GM20000 (cell line): ENCODE results near the gene MYO15A.

Experiments used
- DNase-seq: peaks from one replicate; pipeline ENCODE4 v3.0.0; 2012; ENCODE audit warnings: low spot score
- CTCF ChIP-seq: IDR thresholded peaks from 2 replicates; pipeline ENCODE4 v1.5.1; 2012; ENCODE audit warnings: mild to moderate bottlenecking, control low read depth; ENCODE audit errors: extremely low read depth, missing control alignments

The MYO15A gene

GRCh38 chr17:18173740-18174139 lies 65.2 kb downstream of the MYO15A start:
- DNase-seq, result no peak
- TF ChIP-seq CTCF, result no peak

GRCh38 chr17:18176176-18176575 lies 67.6 kb downstream of the MYO15A start:
- DNase-seq, result no peak
- no peak for TF ChIP-seq CTCF

- no peak for TF ChIP-seq CTCF
- no peak for DNase-seq
Observed at GRCh38 chr17:18177133-18177532, 68.6 kb downstream of the MYO15A start.

- DNase-seq, result no peak
- no peak for TF ChIP-seq CTCF
Observed at GRCh38 chr17:18177722-18178121, 69.2 kb downstream of the MYO15A start.

GRCh38 chr17:18179196-18179595 lies 70.6 kb downstream of the MYO15A start:
- no peak for TF ChIP-seq CTCF
- no peak for DNase-seq

- no peak for TF ChIP-seq CTCF
- DNase-seq, result no peak
Observed at GRCh38 chr17:18179804-18180203, 71.2 kb downstream of the MYO15A start.

- DNase-seq, result no peak
- no peak for TF ChIP-seq CTCF
Observed at GRCh38 chr17:18181358-18181757, 72.8 kb downstream of the MYO15A start.
